GM18909 (cell line): ENCODE measurements around the gene CCR5AS.
"Not testable (repeated sequence)": the region's sequence is repeated elsewhere in the genome, so short reads cannot be mapped to it uniquely, and the experiment has no call there.

ENCODE experiments used
- ATAC-seq: cut with Tn5 transposase; IDR thresholded peaks from one replicate; pipeline ENCODE4 v1.9.1; 2021; ENCODE audit warnings: mild to moderate bottlenecking; ENCODE audit not compliant: unreplicated experiment, poor library complexity

Gene CCR5AS

GRCh38 chr3:46429671-46430070, 22.8 kb upstream of the CCR5AS start:
- ATAC-seq, result no peak

GRCh38 chr3:46429250-46429649, 22.4 kb upstream of the CCR5AS start:
- ATAC-seq, result no peak

GRCh38 chr3:46427916-46428833, 21.3 kb upstream of the CCR5AS start:
- no peak for ATAC-seq

- ATAC-seq, result not testable (repeated sequence)
Measured at GRCh38 chr3:46427404-46427803, 20.5 kb upstream of the CCR5AS start.

- ATAC-seq, result not testable (repeated sequence)
Measured at GRCh38 chr3:46426476-46426875, 19.6 kb upstream of the CCR5AS start.

GRCh38 chr3:46423588-46423987, 16.7 kb upstream of the CCR5AS start:
- no peak for ATAC-seq

- ATAC-seq, result no peak
Measured at GRCh38 chr3:46422617-46423016, 15.8 kb upstream of the CCR5AS start.

- ATAC-seq, result no peak
Measured at GRCh38 chr3:46420931-46421330, 14.1 kb upstream of the CCR5AS start.

- ATAC-seq, result no peak
Measured at GRCh38 chr3:46419816-46420215, 12.9 kb upstream of the CCR5AS start.

- ATAC-seq, result no peak
Measured at GRCh38 chr3:46417841-46418611, 11.2 kb upstream of the CCR5AS start.

- ATAC-seq, result no peak
Measured at GRCh38 chr3:46416811-46417510, 10.1 kb upstream of the CCR5AS start.

GRCh38 chr3:46416125-46416810, 9.4 kb upstream of the CCR5AS start:
- no peak for ATAC-seq

- ATAC-seq, result no peak
Measured at GRCh38 chr3:46414739-46415138, 7.9 kb upstream of the CCR5AS start.

GRCh38 chr3:46413951-46414350, 7.1 kb upstream of the CCR5AS start:
- ATAC-seq, result no peak

GRCh38 chr3:46412786-46413298, 6.0 kb upstream of the CCR5AS start:
- ATAC-seq, result no peak

GRCh38 chr3:46411271-46411670, 4.4 kb upstream of the CCR5AS start:
- ATAC-seq, result no peak

- no peak for ATAC-seq
Measured at GRCh38 chr3:46410669-46411068, 3.8 kb upstream of the CCR5AS start.

GRCh38 chr3:46409739-46410489, 3.0 kb upstream of the CCR5AS start:
- no peak for ATAC-seq

- no peak for ATAC-seq
Measured at GRCh38 chr3:46408853-46409252, 2.0 kb upstream of the CCR5AS start.
